Left lobe of liver (tissue), 2 donors: Measurements from ENCODE around the gene JMJD4. TPM values are rescaled to one million over a fixed set of nuclear protein-coding genes. Genes with fewer than 3 reads are reported as not detected.

Experiments
- ATAC-seq: fragments of 200-7000 bp; cut with Tn5 transposase; one replicate; pipeline ENCODE4 v1.9.1; 2020; ENCODE audit warnings: mild to moderate bottlenecking, moderate library complexity
- DNase-seq: peaks from one replicate; pipeline ENCODE4 v3.0.0-alpha.2; 2020; ENCODE audit warnings: low spot score
- total RNA-seq: library from RNA; stranded (reverse); gene quantifications from one replicate; pipeline ENCODE4 v1.2.1, GENCODE V29; 2021
- donor health status: DM: no; HTN: no; CAD: no; lungs with moderate emphysema.
- donor health status: DM: no; HTN: yes; CAD: no.

The JMJD4 gene
- total RNA-seq, 1 donor from 2014 or later, result 10.3 TPM

DNA sequence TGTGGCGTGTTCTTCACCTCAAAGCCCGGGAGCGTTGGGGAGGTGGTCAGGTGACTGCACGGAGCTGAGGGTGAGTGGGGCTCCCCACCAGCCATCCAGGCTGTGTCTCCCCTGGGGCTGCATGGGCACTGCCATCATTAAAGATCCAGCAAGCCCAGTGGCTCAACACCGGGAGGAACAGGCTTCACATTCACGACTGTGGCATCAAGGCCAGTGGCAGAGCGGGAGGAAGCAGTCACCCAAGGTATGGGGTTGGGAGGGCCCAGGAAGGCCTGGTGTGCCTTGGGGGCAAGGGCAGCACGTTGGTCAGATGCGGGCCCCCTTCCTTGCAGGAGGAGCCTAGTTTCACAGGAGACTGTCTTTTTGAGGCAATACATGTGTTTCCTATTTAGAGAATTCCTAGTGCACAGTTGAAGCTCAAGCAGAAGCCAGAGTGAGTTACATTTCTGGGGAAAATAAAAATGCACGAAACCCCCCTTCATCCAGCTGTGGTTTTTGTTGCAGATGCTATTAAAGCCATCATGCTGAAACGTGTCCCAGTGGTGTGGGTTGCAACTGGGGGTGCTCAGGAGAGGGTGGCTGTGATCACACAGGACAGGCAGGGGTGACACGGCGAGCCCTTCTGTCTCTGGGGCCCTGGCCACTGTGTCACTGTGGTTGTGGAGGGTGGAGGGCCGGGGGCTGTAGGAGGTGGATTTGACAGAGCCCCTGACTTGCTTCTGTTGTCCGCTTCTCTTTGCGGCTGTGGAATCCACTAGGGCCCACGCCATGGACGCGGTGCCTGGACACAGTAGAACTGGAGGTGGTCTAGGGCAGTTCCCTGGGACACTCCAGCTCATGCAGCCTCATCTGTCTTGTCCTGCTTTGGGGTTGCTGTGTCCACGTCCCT is 34.2 kb upstream of the JMJD4 start:
- no peak for ATAC-seq
- DNase-seq, result no peak

DNA sequence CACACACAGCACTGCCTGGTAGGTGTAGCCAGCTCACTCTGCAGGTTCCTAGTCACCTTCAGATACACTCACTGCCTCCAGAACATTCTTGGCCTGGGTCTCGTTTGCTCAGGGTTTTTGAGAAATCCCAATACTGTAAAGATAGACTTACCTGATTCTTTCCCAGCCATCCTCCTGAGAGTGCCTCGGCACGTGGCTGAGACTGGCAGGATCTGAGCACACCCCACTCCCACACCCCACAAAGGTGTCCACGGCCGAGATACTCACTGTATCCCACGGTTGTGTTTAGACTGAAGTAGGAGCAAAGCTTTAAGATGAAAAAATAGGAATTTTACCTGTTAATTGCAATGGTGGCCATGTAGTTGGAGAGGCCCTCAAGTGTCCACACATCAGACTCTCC is 33.5 kb upstream of the JMJD4 start:
- DNase-seq (no peak), ATAC-seq (no peak)

DNA sequence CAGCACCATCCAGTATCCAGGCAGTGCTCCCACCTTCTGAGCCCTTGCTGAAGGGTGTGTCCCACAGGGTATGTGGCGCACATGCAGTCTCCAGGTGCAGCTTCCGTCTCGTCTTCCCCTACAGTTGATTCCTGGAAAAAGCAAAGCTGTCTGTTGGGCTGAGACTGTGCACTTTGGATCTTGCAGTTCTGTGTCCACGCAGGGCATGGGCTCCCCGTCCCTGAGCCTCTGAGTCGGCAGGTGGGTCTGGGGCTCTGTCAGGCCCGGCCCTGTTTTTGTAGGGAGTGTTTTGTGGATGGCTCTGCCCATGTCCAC is 33.0 kb upstream of the JMJD4 start:
- no peak for ATAC-seq
- DNase-seq, result no peak

GRCh38 chr1:227767401-227768124 is 32.5 kb upstream of the JMJD4 start:
- ATAC-seq (no peak), DNase-seq (no peak)

GRCh38 chr1:227766653-227767277 is 31.7 kb upstream of the JMJD4 start:
- no peak for ATAC-seq
- DNase-seq, result no peak

GRCh38 chr1:227766015-227766634 is 31.0 kb upstream of the JMJD4 start:
- DNase-seq, result no peak
- ATAC-seq, result no peak

DNA sequence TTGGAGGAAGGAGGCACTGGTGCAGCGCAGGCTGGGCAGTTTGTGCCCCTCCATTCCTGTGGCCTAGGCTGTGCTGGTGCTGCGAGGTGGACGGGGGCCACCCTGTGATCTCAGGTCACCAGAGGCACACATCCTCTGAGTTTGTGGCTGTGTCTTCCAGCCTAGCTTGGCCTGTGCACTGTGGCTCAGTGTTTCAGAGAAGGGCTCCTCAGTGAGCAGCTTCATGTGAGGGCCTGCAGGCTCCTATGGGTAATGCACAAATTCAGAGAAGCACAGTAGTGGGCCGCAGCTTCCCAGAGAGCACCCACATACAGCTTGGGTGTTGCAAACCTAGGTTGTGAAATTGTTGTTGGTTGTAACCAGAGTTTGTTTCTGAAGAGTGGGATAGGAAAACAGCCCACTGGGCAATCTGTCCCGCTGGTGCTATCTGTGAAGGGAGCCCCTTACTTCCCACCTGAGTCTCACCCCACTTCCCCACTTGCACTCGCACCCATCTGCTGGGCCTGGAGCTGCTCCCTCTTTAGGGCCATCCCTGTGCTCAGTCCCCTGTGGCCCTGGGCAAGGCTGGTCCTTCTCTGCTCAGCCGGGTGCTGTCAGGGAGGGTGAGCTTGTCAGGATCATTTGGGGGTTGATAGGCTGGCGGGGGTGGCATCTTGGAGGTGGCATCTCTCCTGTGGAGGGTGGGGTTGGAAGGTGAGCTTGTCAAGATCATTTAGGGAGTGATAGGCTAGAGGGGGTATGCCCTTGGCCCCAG is 30.3 kb upstream of the JMJD4 start:
- ATAC-seq, result no peak
- DNase-seq, result no peak

- ATAC-seq (no peak), DNase-seq (no peak)
Observed at GRCh38 chr1:227764019-227764391, 28.9 kb upstream of the JMJD4 start.

DNA sequence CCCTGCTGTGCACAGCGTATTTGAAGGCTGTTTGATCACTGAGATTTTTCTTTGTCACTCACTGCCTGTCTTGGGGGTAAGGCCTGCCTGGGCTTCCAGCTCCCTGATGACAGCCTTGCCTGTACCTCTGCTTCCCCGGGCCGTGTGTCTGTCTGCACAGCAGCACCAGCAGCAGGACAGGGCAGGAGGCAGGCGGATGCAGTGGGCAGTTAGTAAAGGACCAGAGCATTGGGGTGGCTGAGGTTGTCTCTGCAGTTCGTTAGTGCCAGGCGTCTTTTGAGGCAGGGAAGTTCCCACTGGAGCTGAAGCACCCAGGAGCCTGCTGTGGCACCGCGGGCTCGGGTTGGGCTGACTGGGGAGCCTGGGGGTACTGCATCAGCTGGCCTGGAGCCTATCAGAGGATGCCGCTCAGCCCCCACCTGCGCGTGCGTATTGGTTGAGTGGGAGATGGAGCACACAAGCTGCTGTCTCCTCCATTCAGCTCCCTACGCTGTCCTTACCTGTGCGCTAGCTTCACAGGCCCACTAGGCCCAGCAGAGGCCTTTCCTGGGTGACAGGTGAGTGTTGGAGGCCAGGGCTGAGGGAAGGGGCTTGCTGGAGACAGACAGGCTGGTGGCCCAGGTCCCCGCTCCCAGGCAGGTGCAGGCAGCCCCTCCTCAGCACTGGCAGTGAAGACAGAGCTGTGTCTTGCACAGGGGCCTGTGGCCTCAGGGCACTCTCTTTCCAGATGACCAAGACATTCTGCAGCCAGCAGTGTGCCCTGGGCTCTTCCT is 28.3 kb upstream of the JMJD4 start:
- ATAC-seq (no peak), DNase-seq (no peak)

GRCh38 chr1:227762231-227762911 is 27.3 kb upstream of the JMJD4 start:
- ATAC-seq, result peak; percentile 94
- DNase-seq, result peak; percentile 79

DNA sequence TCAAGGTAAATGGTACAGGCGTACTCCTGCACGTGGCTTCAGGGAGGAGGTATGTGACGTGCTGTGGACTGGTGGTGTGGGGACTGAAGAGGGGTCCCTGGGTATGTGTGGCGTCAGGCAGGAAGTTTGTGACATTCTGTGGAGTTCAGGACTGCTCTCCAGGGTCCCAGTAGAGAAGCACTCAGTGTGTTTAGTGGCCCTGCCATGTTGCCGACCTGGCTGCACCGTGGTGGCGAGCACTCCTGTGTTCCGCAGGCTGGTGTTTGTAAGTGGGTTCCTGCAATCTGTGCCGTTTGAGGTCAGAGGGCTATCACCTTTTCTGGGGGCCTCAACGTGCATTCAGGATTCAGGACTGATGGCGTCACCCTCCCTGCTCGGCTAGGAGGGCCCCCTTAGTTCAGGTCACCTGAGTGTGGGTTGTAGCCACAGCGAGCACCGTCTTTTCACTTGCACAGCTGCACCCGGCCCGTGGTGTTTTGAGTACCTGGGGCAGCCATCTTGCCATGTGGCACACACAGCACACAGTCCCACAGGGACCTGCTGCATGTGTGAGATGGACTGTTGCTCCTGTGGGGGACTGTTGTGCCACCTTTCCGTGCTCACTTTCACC is 26.6 kb upstream of the JMJD4 start:
- ATAC-seq, result no peak
- no peak for DNase-seq

GRCh38 chr1:227760377-227760776 is 25.3 kb upstream of the JMJD4 start:
- DNase-seq (no peak), ATAC-seq (no peak)

- DNase-seq (no peak), ATAC-seq (no peak)
Observed at GRCh38 chr1:227759341-227760300, 24.5 kb upstream of the JMJD4 start.

DNA sequence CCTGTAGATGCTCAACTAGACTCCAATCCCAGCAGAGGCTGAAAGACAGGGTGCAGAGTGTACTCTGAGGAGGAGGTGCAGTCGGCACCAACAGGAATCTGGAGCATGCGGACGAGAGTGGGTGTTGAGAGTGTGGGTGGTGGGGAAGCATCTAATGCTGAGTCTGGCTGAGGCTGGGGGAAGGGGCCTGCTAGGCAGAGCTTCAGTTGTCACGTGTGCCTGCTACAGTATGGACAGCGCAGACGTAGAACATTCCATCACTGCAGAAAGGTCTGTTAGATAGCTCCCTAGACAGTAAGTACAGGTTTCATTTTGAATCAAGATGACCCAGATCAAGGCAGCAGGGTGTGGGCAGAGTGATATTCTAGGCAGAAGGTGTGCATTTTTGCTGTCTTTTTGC is 23.3 kb upstream of the JMJD4 start:
- no peak for ATAC-seq
- DNase-seq, result no peak

DNA sequence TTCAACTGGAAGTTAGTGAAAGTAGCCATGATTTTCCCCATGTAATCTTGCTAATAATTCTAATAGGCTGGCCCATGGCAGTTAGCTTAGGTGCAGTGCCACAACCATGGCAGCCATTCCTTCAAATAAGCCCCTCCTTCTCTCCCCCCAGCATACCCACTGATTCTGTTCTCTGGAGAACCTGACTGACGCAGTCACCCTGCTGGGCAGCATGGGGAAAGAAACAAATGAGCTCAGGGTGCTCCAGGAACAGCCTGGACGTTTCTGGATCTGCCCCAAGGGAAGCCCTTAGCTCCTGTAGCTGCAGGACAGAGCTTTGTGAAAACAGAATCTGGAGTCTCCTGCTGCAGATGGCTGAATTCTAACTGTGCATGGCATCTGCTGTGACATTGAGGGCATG is 22.7 kb upstream of the JMJD4 start:
- ATAC-seq, result no peak
- DNase-seq, result no peak

DNA sequence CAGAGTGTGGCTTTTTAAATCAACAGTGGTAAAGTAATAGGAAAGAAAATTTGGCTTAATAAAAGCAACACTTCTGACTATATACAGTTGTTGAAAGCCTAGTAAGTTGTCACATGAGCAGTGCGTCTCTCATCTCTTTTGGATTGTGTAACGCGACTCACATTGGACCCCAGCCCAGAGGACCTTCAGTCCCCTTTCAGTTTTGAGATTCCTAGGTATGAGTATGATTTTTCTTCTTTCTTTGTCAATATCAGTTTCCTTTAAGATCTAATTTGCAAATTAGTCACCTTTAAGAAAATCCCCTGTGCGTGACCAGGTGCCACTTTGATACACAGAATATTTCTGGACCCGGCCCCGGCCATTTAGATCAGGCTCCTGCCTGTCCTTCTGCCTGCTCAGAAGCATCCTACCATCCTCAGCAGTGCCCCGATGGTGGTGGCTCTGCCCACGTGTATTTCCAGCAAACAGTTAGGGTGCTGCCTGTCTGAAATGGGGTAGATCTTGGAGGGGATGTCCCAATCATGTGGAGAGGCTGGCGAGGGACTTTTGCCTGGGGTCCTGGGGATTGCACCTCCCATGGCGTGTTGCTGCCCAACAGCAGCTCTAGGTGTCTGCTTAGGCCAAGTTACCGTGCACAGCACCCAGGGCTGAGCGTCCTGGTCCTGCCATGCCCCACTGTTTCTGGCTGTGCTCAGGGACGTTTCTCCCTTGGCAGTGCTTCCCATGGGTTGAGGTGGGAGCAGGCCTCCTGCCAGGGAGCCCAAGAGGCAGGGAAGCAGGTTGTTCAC is 21.3 kb upstream of the JMJD4 start:
- DNase-seq, result no peak
- peak; percentile 55 for ATAC-seq

- DNase-seq (no peak), ATAC-seq (no peak)
Observed at GRCh38 chr1:227754958-227755357, 19.9 kb upstream of the JMJD4 start.
